Subcutaneous adipose tissue (tissue), 4 donors: ENCODE measurements around the gene C11orf54. TPM values are rescaled to one million over a fixed set of nuclear protein-coding genes. Genes with fewer than 3 reads are reported as not detected.

ENCODE experiments used
- CTCF ChIP-seq: fragments of 450-650 bp; IDR thresholded peaks from one replicate; pipeline ENCODE4 v1.5.1; 2016; ENCODE audit warnings: low read depth, mild to moderate bottlenecking, control low read depth, antibody characterized with exemption, moderate library complexity
- total RNA-seq, 4 donors: library from RNA; depleted of rRNA; stranded (reverse); fragments of >200 nt; gene quantifications; one replicate each; pipeline ENCODE4 v1.1.0, GENCODE V29; 2016

C11orf54 gene
- 10 to 100 TPM; 42.2 to 58.6 (median 50.5) TPM for total RNA-seq

- no peak for TF ChIP-seq CTCF
Observed at GRCh38 chr11:93741094-93741881, at the start of gene C11orf54, which contains the start of gene TAF1D. C11orf54 (plus strand) TSS chr11:93741672; CDS start chr11:93747394, 5,722 bp downstream. TAF1D (minus strand) TSS chr11:93741495; CDS start chr11:93739304, 2,191 bp downstream.

GRCh38 chr11:93694109-93694508 is 47.4 kb upstream of the C11orf54 start:
- no peak for TF ChIP-seq CTCF

GRCh38 chr11:93694557-93694956 is 46.9 kb upstream of the C11orf54 start:
- no peak for TF ChIP-seq CTCF

GRCh38 chr11:93697611-93698010 is 43.9 kb upstream of the C11orf54 start:
- no peak for TF ChIP-seq CTCF

- TF ChIP-seq CTCF, result no peak
Observed at GRCh38 chr11:93700830-93701229, 40.6 kb upstream of the C11orf54 start.

- no peak for TF ChIP-seq CTCF
Observed at GRCh38 chr11:93704237-93704636, 37.2 kb upstream of the C11orf54 start.

GRCh38 chr11:93710239-93710638 is 31.2 kb upstream of the C11orf54 start:
- no peak for TF ChIP-seq CTCF
